Spleen (tissue), 7 donors: ENCODE results near the gene DPYD.

Source experiments
- POLR2AphosphoS5 ChIP-seq, 3 donors: sonication (generic); formaldehyde crosslinking; IDR thresholded peaks; one replicate each; pipeline ENCODE4 v1.5.1; 2017; ENCODE audit warnings: antibody characterized with exemption in 3 of 3
- TF ChIP-seq, protein P1 (sequence below), 11 experiments: fragments of 200-600 bp in 7 of 11; fragments of 450-650 bp in 4 of 11; sonication (generic) in 4 of 11; IDR thresholded peaks in 8 of 11; conservative IDR thresholded peaks in 3 of 11; 1 replicate in 7 of 11; 2 replicates in 4 of 11; pipeline versions ENCODE4 v1.4.0 to v1.8.0; 2016 to 2021; ENCODE audit warnings: antibody characterized with exemption in 11 of 11, inconsistent platforms in 4 of 11, mild to moderate bottlenecking in 1 of 11
- donor health status: DM: no; HTN: no; CAD: no; lungs with moderate emphysema.
- donor health status: DM: no; HTN: no; CAD: no.
- donor health status: DM: no; HTN: no; CAD: no.

GRCh38 chr1:97158691-97159096 lies 762.1 kb downstream of the DPYD start:
- TF ChIP-seq POLR2AphosphoS5 (IDR thresholded peaks at IDR 0.05), result no peak
- TF ChIP-seq, protein P1, sequence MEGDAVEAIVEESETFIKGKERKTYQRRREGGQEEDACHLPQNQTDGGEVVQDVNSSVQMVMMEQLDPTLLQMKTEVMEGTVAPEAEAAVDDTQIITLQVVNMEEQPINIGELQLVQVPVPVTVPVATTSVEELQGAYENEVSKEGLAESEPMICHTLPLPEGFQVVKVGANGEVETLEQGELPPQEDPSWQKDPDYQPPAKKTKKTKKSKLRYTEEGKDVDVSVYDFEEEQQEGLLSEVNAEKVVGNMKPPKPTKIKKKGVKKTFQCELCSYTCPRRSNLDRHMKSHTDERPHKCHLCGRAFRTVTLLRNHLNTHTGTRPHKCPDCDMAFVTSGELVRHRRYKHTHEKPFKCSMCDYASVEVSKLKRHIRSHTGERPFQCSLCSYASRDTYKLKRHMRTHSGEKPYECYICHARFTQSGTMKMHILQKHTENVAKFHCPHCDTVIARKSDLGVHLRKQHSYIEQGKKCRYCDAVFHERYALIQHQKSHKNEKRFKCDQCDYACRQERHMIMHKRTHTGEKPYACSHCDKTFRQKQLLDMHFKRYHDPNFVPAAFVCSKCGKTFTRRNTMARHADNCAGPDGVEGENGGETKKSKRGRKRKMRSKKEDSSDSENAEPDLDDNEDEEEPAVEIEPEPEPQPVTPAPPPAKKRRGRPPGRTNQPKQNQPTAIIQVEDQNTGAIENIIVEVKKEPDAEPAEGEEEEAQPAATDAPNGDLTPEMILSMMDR (IDR thresholded peaks at IDR 0.05 in 8 of 11, conservative IDR thresholded peaks at IDR 0.05 in 3 of 11), result no peak
